AG04450 (cell line): ENCODE data around the gene LFNG. TPM values are rescaled to one million over a fixed set of nuclear protein-coding genes. Genes with fewer than 3 reads are reported as not detected.

Source experiments
- CTCF ChIA-PET: fragments of 300-600, 350-600 bp; formaldehyde crosslinking; extraction: SDS; loops from one replicate; lab custom pipeline; 2022; ENCODE audit warnings: antibody characterized with exemption, inconsistent platforms; lab: Charles Lee
- POLR2A ChIA-PET: fragments of 350-600 bp; formaldehyde crosslinking; extraction: SDS; loops from one replicate; lab custom pipeline; 2021; ENCODE audit warnings: antibody characterized with exemption, inconsistent platforms; lab: Yijun Ruan, JAX
- DNase-seq: peaks from one replicate; pipeline ENCODE4 v3.0.0-alpha.2; 2011; ENCODE audit warnings: low read depth, low spot score
- H3K27ac ChIP-seq: one replicate; pipeline ENCODE4 v1.5.1; 2012; ENCODE audit warnings: low read depth, low read length, control low read depth
- H3K27me3 ChIP-seq: one replicate; pipeline ENCODE4 v1.6.0; 2012; ENCODE audit warnings: low read length; ENCODE audit not compliant: control insufficient read depth, insufficient read depth
- H3K4me3 ChIP-seq: 2 replicates; pipeline ENCODE4 v1.5.1; 2011; ENCODE audit warnings: mild to moderate bottlenecking, low read depth, low read length, control low read depth
- H3K9me3 ChIP-seq: 2 replicates; pipeline ENCODE4 v1.5.1; 2012; ENCODE audit warnings: low read length; ENCODE audit not compliant: control insufficient read depth, insufficient read depth
- CTCF ChIP-seq: IDR thresholded peaks from 2 replicates; pipeline ENCODE4 v1.5.1; 2011; ENCODE audit warnings: low read depth, low read length, control low read depth, inconsistent platforms
- polyA plus RNA-seq: library from polyadenylated mRNA; depleted of rRNA; stranded (reverse); fragments of >200 nt; gene quantifications from 2 replicates; pipeline ENCODE4 v1.2.3, GENCODE V29; 2011

The LFNG gene
- polyA plus RNA-seq, 1 experiment: 1.6 TPM

DNA sequence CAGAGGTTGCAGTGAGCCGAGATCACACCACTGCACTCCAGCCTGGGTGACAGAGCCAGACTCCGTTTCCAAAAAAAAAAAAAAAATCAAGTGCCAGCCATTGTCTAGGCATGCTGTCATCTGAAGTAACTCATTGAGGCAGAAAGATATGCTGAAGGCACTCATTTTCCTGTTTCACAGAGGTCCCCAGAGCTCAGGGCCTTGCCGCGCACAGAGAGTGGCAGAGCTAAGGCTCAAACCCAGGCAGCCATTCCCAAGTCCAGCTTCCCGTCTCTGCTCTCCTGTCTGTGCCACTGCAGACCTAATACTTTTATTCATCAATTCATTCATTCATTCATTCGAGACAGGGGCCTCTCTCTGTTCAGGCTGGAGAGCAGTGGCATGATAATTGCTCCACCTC is 46.8 kb upstream of the LFNG start:
- H3K4me3 ChIP-seq: no peak overlapping the region
- ChIA-PET POLR2A (no interaction called here), CTCF (no interaction called here)
- DNase-seq: no peak
- H3K27ac ChIP-seq: no peak overlapping the region
- H3K27me3 ChIP-seq: no peaks in the 10 kb centered on the region
- no peak for TF ChIP-seq CTCF
- H3K9me3 ChIP-seq: no peaks in the 10 kb centered on the region; the same call in 1 of the 2 replicates

- no peak for TF ChIP-seq CTCF
- ChIA-PET POLR2A (no interaction called here), CTCF (no interaction called here)
- Histone ChIP-seq H3K4me3 (no peak overlapping the region), H3K9me3 (no peaks in the 10 kb centered on the region; the same call in 1 of the 2 replicates), H3K27ac (no peak overlapping the region), H3K27me3 (no peaks in the 10 kb centered on the region)
- no peak for DNase-seq
Observed at GRCh38 chr7:2473496-2474180, 45.9 kb upstream of the LFNG start.

- TF ChIP-seq CTCF: no peak
- CTCF ChIA-PET: no interaction called here
Observed at GRCh38 chr7:2474224-2474623, 45.4 kb upstream of the LFNG start.

GRCh38 chr7:2474813-2475677 is 44.5 kb upstream of the LFNG start:
- CTCF ChIA-PET: no interaction called here
- no peak for TF ChIP-seq CTCF
- H3K27me3 ChIP-seq: no peaks in the 10 kb centered on the region
- H3K4me3 ChIP-seq: no peak overlapping the region
- H3K27ac ChIP-seq: no peak overlapping the region
- H3K9me3 ChIP-seq: no peaks in the 10 kb centered on the region; the same call in 1 of the 2 replicates
- POLR2A ChIA-PET: no interaction called here
- DNase-seq: no peak

More at GRCh38 chr7:2474224-2474623, 45.4 kb upstream of the LFNG start:
- POLR2A ChIA-PET: no interaction called here
- H3K27me3 ChIP-seq: no peaks in the 10 kb centered on the region
- H3K9me3 ChIP-seq: no peaks in the 10 kb centered on the region; the same call in 1 of the 2 replicates
- H3K4me3 ChIP-seq: no peak overlapping the region
- H3K27ac ChIP-seq: no peak overlapping the region
- no peak for DNase-seq

DNA sequence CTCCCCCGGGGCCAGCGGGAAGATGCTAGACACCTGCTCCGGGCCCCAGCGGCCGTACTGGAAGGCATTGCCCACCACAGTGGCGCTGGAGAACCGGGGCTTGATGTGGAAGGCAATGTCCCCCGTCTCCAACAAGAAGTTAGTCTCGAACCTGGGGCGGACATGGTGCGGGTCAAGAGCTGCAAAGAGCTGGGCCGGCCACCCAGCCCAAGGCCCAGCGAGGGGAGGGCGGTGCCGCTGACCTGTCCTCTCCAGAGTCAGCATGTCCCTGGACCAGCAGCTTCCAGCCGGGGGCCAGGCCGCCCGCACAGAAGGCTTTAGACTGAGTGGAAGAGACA is 43.9 kb upstream of the LFNG start:
- ChIA-PET CTCF (no interaction called here), POLR2A (no interaction called here)
- DNase-seq: no peak
- Histone ChIP-seq H3K27me3 (no peaks in the 10 kb centered on the region), H3K27ac (no peak overlapping the region), H3K9me3 (no peaks in the 10 kb centered on the region), H3K4me3 (no peak overlapping the region)
- TF ChIP-seq CTCF: no peak
